Cardiac septum (tissue), 1 donor: Measurements from ENCODE around the gene PTER. TPM values are rescaled to one million over a fixed set of nuclear protein-coding genes. Genes with fewer than 3 reads are reported as not detected.
A peak's percentile ranks its signal among the peaks of the same experiment; 100 is the strongest.

Experiments used
- DNase-seq: peaks from one replicate; pipeline ENCODE4 v3.0.0-alpha.2; 2020; ENCODE audit warnings: low spot score
- intact Hi-C: fragments of 100-400 bp; cut with DNase I; formaldehyde crosslinking; loops from one replicate; pipeline ENCODE4 v1.14.0; 2022
- long read RNA-seq: library from polyadenylated mRNA; unstranded; transcript quantifications from one replicate; pipeline ENCODE4 v2.0.0, GENCODE V29; 2021
- total RNA-seq: library from RNA; stranded (reverse); fragmentation: NEBNext Ultra II Directional; extraction: Animal tissue kit (Norgen Biotek cat#: 25700); gene quantifications from one replicate; pipeline ENCODE4 v1.2.1, GENCODE V29; 2021
- donor health status: DM: no; HTN: no; CAD: no.

PTER gene, protein sequence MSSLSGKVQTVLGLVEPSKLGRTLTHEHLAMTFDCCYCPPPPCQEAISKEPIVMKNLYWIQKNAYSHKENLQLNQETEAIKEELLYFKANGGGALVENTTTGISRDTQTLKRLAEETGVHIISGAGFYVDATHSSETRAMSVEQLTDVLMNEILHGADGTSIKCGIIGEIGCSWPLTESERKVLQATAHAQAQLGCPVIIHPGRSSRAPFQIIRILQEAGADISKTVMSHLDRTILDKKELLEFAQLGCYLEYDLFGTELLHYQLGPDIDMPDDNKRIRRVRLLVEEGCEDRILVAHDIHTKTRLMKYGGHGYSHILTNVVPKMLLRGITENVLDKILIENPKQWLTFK
- total RNA-seq: 6.0 TPM
- long read RNA-seq, partial matches to known transcripts: 0 of 12 reads
- long read RNA-seq, other reads (novel, unspliced or antisense): 6 of 12 reads

DNA sequence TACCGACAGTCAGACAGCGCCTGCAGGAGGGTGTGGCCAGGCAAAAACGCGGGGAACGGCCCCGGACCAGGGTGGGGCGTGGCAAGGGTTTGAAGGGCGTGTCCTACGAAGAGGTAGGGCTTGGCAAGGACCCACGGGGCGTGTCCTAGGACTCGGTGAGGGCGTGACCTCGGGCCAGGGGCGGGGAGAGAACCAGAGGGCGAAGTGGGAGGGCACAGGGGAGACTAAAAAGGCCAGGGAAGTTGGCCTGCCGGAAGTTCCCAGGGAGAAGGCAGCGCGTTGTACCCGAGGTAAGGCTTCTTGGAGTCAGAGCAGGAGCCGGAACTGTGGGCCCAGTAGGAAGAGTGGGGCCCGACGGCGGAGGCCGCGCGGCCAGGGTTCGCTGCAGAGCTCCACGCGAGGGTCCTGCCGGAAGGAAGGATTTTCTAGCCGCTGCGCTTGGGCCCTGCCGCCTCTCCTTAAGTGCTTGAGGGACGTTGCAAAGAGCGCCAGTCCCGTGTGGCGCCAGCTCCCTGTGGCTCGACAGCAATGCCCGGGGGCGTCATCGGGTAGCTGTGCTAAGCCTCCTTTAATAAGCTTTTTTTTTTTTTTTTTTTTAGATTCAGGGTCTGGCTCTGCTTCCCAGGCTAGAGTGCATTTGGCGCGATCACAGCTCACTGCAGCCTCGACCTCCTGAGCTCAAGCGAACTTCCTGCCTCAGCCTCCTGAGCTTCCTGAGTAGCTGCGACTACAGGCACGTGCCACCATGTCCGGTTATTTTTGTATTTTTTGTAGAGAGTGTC lies at the start of gene PTER:
Gene PTER, plus strand, starts transcription at position 253 of the 782 bp plus-strand sequence. CDS start 47,375 bp downstream, outside the sequence.
- intact Hi-C loops: loop anchor here (10.0 kb wide), 1 partner anchor 378 kb away; the partner anchor contains the start of gene RSU1

GRCh38 chr10:16392531-16393069 lies 44.2 kb upstream of the PTER start:
- intact Hi-C loops: no loop called here
- DNase-seq: no peak

More for the DNA sequence above, at the start of gene PTER:
- DNase-seq: peak; percentile 99

DNA sequence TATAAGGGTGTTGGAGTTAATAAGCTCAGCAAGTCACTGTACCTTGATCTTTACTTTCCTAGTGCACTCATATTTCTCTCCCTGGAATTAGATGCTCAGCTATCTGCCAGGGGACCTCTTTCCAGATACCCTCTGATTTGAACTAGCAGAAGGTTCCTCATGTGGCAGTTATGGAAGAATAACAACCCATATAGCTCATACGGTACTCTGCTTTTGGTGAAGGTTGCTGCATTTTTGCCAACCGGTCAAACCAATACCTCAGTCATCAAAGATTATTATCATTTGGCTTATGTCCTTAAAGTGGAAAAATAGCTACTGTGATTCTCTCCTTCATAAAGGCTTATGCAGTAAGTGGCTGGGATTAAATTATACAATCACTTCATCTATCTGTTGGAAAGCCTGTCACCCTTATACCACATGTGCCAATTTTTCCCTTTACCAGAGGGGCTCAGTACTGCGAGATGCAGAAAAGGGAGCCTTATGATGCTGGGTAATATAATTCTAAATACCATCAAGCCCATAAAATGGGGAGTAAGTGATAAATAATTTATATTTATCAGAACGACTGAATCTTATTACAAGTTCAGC lies 43.4 kb upstream of the PTER start:
- DNase-seq: no peak
- intact Hi-C loops: no loop called here

DNA sequence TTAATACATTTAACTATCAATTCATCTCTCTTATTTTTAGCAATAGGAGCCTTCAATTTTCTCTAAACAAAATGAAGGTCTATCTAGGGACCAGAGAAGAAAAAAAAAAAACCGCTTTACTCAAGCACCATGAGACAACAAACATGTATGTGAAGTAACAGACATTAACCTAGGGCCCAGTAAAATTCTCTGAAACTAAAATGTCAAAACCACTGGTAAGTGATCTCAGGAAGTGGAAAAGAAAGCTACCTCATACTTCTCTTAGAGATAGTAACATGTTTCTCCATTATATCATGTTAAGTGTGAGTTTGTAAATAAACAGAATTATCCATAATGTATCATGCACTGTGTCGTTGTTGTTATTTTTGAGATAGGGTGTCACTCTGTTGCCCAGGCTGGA lies 35.4 kb upstream of the PTER start:
- intact Hi-C loops: no loop called here
- DNase-seq: no peak

DNA sequence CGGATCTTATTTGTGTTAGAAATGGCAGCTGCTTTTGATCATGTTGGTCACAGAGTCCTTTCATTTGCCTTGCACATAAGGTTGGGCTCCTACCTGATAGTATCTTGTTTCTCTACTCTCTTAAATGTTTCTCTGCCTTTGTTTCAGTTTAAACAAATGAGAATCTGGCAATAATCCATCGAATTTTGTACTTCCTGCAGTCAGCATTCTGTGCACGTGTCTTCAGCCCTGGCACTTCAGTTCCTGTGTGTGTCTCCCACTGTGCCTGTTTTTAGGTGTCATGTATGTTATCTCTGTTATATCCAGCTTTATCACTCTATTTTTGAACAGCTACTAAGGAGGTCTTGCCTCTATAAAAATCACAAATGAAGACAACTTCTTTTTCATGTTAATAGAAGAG lies 28.4 kb upstream of the PTER start:
- intact Hi-C loops: no loop called here
- DNase-seq: no peak

GRCh38 chr10:16417341-16417740 lies 19.5 kb upstream of the PTER start:
- intact Hi-C loops: no loop called here
- no peak for DNase-seq

- intact Hi-C loops: no loop called here
- DNase-seq: no peak
These were observed 13.2 kb upstream of the PTER start for GRCh38 chr10:16423599-16423998.

- intact Hi-C loops: no loop called here
- no peak for DNase-seq
These were observed 11.4 kb upstream of the PTER start for GRCh38 chr10:16425449-16425848.

DNA sequence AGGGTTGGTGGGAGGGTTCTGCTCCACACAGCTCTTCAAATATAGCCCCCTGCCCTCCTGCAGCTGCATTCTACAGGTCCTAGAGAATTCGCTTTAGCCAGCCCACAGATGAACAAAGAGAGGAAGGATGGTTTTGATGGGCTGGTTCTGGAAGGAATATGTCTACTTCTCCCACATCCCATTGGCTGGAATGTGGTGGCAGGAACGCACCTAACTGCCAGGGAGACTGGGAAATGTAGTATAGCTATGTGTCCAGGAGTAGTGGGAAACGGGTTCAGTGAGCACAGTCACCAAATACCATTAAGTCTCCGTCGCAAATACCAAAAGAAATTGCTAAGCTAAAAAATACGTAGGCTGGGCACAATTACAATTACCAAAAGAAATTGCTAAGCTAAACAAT lies 7.3 kb upstream of the PTER start:
- intact Hi-C loops: no loop called here
- DNase-seq: no peak

DNA sequence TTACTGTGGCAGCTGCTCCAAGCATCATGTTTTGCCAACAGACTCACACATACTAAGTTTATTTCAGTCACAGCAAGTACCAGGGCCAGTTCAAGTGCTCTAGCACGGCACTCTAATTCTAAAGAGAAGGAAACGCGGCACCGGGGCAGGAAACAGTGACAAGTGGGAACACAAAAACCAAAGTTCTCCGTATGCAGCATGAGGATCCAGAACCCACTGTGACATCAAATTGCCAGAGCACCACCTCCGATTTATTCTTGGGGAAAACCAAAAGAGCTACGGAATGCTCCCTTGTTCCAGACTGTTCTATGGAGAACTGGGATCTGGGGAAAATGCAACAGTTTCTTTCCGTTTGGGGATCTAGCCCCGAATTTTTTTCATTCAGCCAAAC lies 448 bp upstream of the PTER start:
- no peak for DNase-seq
- intact Hi-C loops: loop anchor here (10.0 kb wide), 1 partner anchor 378 kb away; the partner anchor contains the start of gene RSU1

GRCh38 chr10:16437540-16437894 lies 707 bp downstream of the PTER start:
- no peak for DNase-seq
- intact Hi-C loops: loop anchor here (10.0 kb wide), 1 partner anchor 377 kb away; the partner anchor contains the start of gene RSU1

DNA sequence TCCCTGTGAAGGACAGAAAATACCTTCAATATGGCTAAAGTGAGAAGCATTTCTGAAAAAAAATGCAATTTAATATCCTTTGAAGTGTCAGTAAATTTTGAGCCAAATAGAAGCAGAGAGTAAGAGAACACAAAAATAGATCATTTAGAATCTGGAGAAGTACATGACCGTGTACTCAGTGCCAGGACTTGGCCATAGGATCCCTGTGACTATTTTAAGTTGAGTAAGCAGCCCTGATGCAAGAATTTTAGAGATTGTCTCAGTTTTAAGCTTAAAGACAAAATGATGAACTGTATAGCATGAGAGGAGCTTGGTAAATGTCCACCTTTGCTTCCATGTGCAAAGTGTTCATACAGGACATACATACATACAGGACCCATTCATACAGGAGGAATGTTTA lies 2.5 kb downstream of the PTER start:
- intact Hi-C loops: loop anchor here (10.0 kb wide), 1 partner anchor 376 kb away; the partner anchor contains the start of gene RSU1

DNA sequence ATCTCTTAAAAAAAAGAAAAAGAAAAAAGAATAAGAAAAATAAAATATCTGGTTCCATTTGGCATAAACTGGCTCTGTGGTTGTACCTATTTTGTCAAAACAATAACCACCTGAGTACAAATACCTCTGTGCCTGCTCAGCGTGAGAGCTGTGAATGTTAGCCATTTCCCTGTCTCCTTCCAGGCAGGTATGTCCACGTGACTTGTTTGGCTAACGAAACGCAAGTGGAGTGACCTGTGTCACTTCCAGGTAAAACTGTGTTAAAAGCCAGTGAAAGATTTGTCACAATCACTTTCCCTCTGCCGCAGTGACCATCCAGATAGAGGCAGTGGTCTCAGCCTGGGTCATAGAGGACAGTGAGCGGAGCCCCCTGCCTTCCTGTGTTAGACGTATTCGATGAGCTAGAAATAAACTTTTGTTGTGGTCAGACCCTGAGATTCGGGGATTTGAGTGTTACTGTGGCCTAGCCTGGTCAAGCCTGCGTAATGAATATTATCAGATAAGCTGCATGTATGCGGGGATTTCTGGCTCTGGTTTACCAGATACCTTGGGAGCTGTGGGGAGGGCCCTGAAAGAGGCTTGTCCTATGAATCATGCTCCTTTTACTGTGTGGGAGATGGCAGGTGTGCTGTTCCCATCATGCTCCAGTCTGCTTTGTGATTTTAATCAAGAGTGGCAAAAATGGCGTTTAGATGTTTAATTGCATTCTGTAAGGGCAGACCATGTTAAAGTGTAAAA lies 3.8 kb downstream of the PTER start:
- intact Hi-C loops: no loop called here
- DNase-seq: no peak

More for the DNA sequence above, 2.5 kb downstream of the PTER start:
- no peak for DNase-seq

GRCh38 chr10:16441173-16441840 lies 4.5 kb downstream of the PTER start:
- intact Hi-C loops: no loop called here
- no peak for DNase-seq

GRCh38 chr10:16442914-16443313 lies 6.1 kb downstream of the PTER start:
- no peak for DNase-seq
- intact Hi-C loops: no loop called here

DNA sequence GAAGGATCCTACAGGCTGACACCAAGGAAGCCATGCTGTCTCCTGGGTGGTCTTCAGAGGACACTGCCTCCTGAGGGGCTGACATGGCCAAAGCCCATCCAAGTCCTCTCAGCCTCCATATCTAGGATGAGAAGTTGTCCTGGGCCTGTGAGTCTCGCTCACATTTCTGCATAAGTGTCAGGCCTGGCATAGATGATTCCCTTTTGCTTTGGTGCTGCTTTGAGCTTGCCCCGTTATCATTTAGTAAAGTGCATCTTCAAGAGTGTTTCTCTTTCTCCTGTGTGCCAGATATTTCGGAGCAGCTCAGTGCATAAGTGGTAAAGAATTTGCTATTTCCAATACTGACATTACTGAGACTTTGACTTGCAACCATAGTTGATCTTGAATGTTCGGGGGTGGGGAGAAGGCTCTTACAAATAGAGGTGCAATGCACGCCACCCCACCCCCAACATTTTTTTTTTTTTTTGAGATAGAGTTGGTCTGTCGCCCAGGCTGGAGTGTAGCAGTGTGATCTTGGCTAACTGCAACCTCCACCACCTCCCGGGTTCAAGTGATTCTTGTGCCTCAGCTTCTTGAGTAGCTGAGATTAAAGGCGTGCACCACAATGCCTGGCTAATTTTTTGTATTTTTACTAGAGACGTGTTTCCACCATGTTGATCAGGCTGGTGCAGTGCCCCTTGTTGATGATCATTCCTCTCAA lies 9.1 kb downstream of the PTER start:
- intact Hi-C loops: no loop called here
- DNase-seq: no peak

DNA sequence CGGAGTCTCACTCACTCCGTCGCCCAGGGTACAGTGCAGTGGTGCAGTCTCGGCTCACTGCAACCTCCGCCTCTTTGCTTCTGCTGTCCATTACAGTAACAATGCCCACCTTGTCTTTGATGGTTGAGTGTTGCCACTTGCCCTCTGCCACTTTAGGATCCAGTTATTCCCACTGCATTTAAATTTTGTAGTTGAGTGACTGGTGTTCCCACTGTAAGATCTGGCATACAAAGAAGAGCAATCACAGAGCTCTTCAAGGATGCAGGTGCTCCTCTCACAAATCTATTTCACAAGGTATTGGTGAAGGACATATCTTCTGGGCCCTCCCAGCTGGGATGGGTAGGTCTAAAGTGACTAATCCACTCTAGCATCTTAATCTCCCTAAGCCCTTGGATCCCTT lies 12.6 kb downstream of the PTER start:
- no peak for DNase-seq
- intact Hi-C loops: no loop called here
